WERI-Rb-1 (cell line): ENCODE data around the gene CD300LG.

Source experiments
- DNase-seq: peaks from one replicate; pipeline ENCODE4 v3.0.0-alpha.2; 2020
- H3K27ac ChIP-seq: fragments of 250-450 bp; sonication (Bioruptor Pico); 2 replicates; pipeline ENCODE4 v1.5.1; 2020; ENCODE audit warnings: mild to moderate bottlenecking, moderate library complexity
- H3K27me3 ChIP-seq: fragments of 250-450 bp; sonication (Bioruptor Pico); 2 replicates; pipeline ENCODE4 v1.5.1; 2021; ENCODE audit warnings: mild to moderate bottlenecking, low read depth, moderate library complexity; ENCODE audit not compliant: insufficient read depth, severe bottlenecking
- H3K36me3 ChIP-seq: fragments of 250-450 bp; sonication (Bioruptor Pico); 2 replicates; pipeline ENCODE4 v1.5.1; 2020; ENCODE audit warnings: mild to moderate bottlenecking, moderate library complexity
- H3K4me3 ChIP-seq: 2 replicates; pipeline ENCODE4 v1.5.1; 2011; ENCODE audit warnings: low read depth, mild to moderate bottlenecking, control low read depth, low read length
- H3K9me3 ChIP-seq: fragments of 250-450 bp; sonication (Bioruptor Pico); 2 replicates; pipeline ENCODE4 v1.5.1; 2021; ENCODE audit warnings: mild to moderate bottlenecking, moderate library complexity; ENCODE audit not compliant: severe bottlenecking
- CTCF ChIP-seq: IDR thresholded peaks from 2 replicates; pipeline ENCODE4 v1.5.1; 2011; ENCODE audit warnings: low read depth, mild to moderate bottlenecking, control low read depth, inconsistent platforms, low read length

CD300LG gene

GRCh38 chr17:43832168-43832975 lies 14.6 kb upstream of the CD300LG start:
- DNase-seq: peak; percentile 76
- Histone ChIP-seq H3K36me3 (peaks cover 46% of the 10 kb centered on the region), H3K27me3 (no peaks in the 10 kb centered on the region), H3K27ac (peak overlapping the region; percentile 76), H3K4me3 (peak overlapping the region; percentile 69), H3K9me3 (peaks cover 9% of the 10 kb centered on the region)
- 0 out of 2 replicates have a peak, but pooled peaks have one; percentile 9 for TF ChIP-seq CTCF

- Histone ChIP-seq H3K27ac (peak within 1 kb of the TSS; percentile 76), H3K9me3 (peaks cover 9% of the 10 kb centered on the region)
- TF ChIP-seq CTCF: no peak
Measured at GRCh38 chr17:43832976-43833829, 13.8 kb upstream of the CD300LG start, which contains the start of gene MPP3. MPP3 (minus strand) TSS chr17:43833146; CDS start chr17:43831906, 1,240 bp downstream.

GRCh38 chr17:43834106-43834505 lies 12.9 kb upstream of the CD300LG start:
- Histone ChIP-seq H3K4me3 (no peak overlapping the region), H3K27ac (no peak overlapping the region), H3K27me3 (no peaks in the 10 kb centered on the region), H3K36me3 (peaks cover 29% of the 10 kb centered on the region), H3K9me3 (peaks cover 9% of the 10 kb centered on the region)
- TF ChIP-seq CTCF: no peak
- DNase-seq: no peak

More at GRCh38 chr17:43832976-43833829, 13.8 kb upstream of the CD300LG start, which contains the start of gene MPP3:
- Histone ChIP-seq H3K4me3 (peak within 1 kb of the TSS; percentile 69), H3K36me3 (peaks cover 38% of the 10 kb centered on the region), H3K27me3 (no peaks in the 10 kb centered on the region)
- peak; percentile 81 for DNase-seq

GRCh38 chr17:43839670-43840108 lies 7.3 kb upstream of the CD300LG start:
- peak; percentile 73 for DNase-seq
- Histone ChIP-seq H3K9me3 (peaks cover 1% of the 10 kb centered on the region), H3K4me3 (no peak overlapping the region), H3K27ac (no peak overlapping the region), H3K36me3 (no peaks in the 10 kb centered on the region), H3K27me3 (no peaks in the 10 kb centered on the region)
- no peak for TF ChIP-seq CTCF

GRCh38 chr17:43840814-43841213 lies 6.2 kb upstream of the CD300LG start:
- DNase-seq: peak; percentile 49
- H3K4me3 ChIP-seq: no peak overlapping the region

More at GRCh38 chr17:43840814-43841213, 6.2 kb upstream of the CD300LG start:
- peak; percentile 67 for TF ChIP-seq CTCF
- Histone ChIP-seq H3K36me3 (no peaks in the 10 kb centered on the region), H3K9me3 (no peaks in the 10 kb centered on the region), H3K27me3 (no peaks in the 10 kb centered on the region), H3K27ac (no peak overlapping the region)
